ENCODE measurements around the gene FBXL15. TPM values are rescaled to one million over a fixed set of nuclear protein-coding genes. Genes with fewer than 3 reads are reported as not detected.
A peak's percentile ranks its signal among the peaks of the same experiment; 100 is the strongest.

Gene FBXL15
- total RNA-seq, 1 donor from 2014 or later: 8.6 TPM

DNA sequence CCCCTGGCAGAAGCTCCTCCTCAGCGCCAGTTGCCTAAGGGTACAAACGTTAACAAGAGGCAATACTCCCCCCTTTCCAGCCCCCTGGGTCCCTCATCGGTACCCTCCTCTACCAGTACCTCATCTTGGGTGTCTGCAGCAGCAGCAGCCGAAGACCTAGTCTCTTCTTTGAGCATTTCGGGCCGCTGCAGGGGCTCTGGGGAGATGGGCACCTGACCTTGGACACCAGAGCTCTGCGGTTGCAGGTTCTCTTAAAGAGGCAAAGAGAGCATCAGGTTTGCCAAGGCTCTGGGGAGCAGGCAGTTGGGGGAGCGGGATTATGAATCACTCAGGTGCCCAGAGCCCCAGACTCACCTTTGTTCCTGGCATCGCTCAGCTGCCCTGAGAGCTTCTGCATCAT, 3.5 kb downstream of the FBXL15 start:
- no peak overlapping the region for H3K9ac ChIP-seq (ENCODE audit: low read length)
- Mint-ChIP-seq H3K27ac (ENCODE audit: unreplicated experiment) (peak overlapping the region; percentile 12), H3K27me3 (ENCODE audit: low read depth, unreplicated experiment) (peaks cover under 1% of the 10 kb centered on the region), H3K4me1 (ENCODE audit: low read depth, unreplicated experiment) (peaks cover 5% of the 10 kb centered on the region), H3K36me3 (ENCODE audit: low read depth, unreplicated experiment) (peaks cover 15% of the 10 kb centered on the region), H3K9me3 (ENCODE audit: unreplicated experiment) (no peaks in the 10 kb centered on the region), H3K4me3 (ENCODE audit: unreplicated experiment) (no peak overlapping the region)
- no peaks in the 10 kb centered on the region for H3K36me3 ChIP-seq (ENCODE audit: insufficient read depth, low read length)
- DNase-seq (ENCODE audit: low read depth): no peak
- no peak overlapping the region for H2AFZ ChIP-seq (ENCODE audit: low read depth, low read length)
- H3K27ac ChIP-seq (ENCODE audit: low read depth, low read length): no peak overlapping the region
- no peaks in the 10 kb centered on the region for H3K27me3 ChIP-seq (ENCODE audit: insufficient read depth, low read length)
- no peaks in the 10 kb centered on the region for H3K9me3 ChIP-seq (ENCODE audit: insufficient read depth, low read depth, low read length)
- H3K4me3 ChIP-seq (ENCODE audit: insufficient read depth, low read depth, low read length): no peak overlapping the region
- TF ChIP-seq EZH2 (IDR thresholded peaks at IDR 0.05; ENCODE audit: insufficient read depth, low read length): no peak
- TF ChIP-seq, protein P1, sequence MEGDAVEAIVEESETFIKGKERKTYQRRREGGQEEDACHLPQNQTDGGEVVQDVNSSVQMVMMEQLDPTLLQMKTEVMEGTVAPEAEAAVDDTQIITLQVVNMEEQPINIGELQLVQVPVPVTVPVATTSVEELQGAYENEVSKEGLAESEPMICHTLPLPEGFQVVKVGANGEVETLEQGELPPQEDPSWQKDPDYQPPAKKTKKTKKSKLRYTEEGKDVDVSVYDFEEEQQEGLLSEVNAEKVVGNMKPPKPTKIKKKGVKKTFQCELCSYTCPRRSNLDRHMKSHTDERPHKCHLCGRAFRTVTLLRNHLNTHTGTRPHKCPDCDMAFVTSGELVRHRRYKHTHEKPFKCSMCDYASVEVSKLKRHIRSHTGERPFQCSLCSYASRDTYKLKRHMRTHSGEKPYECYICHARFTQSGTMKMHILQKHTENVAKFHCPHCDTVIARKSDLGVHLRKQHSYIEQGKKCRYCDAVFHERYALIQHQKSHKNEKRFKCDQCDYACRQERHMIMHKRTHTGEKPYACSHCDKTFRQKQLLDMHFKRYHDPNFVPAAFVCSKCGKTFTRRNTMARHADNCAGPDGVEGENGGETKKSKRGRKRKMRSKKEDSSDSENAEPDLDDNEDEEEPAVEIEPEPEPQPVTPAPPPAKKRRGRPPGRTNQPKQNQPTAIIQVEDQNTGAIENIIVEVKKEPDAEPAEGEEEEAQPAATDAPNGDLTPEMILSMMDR (IDR thresholded peaks at IDR 0.05; ENCODE audit: insufficient read depth, low read depth, low read length): no peak
- FAIRE-seq: no peak
- H3K79me2 ChIP-seq (ENCODE audit: insufficient read depth, low read length): peaks cover 12% of the 10 kb centered on the region
- no peak overlapping the region for H3K4me2 ChIP-seq (ENCODE audit: low read length)
- H4K20me1 ChIP-seq (ENCODE audit: insufficient read depth, low read length): peaks cover 28% of the 10 kb centered on the region
- peaks cover 26% of the 10 kb centered on the region for H3K4me1 ChIP-seq (ENCODE audit: insufficient read depth, low read length)

DNA sequence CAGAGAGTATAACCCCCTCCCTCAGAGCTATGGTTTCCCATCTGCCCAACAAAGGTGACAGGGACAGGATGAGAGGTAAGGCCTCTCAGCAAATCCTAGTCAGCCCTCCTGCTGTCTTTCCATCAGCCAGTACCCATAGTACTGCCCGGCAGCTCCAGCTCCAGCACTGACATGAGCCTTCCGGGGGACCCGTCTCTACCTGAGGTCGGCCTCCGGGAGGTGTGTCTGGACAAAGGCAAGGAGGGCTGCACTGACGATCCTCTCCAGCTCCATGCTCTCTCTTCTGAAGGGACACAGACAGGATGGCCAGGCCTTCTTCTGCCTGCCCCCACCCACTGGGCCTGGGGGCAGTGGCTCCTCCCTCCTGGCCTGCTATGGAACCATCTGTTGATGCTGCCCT, 4.3 kb downstream of the FBXL15 start:
- no peaks in the 10 kb centered on the region for H3K27me3 Mint-ChIP-seq (ENCODE audit: low read depth, unreplicated experiment)

DNA sequence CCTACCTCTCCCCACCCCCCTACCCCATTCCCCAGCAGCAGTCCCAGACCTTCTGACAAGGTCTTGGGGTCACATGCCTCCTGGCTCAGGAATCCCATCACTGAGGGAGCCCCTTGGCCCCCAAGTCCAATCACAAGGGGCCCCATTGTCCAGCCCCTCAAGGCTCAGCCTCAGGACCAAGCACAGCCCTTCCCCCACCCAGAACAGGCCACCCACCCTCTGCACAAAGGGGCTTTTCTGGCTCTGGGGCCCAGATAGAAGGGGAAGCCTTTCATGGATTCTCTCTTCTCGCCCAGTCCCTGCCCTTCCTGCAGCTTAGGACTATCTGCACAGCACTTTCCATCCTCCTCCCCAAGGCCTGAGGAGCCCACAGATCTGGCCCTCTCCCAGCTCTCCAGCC, 4.8 kb downstream of the FBXL15 start:
- Mint-ChIP-seq H3K9me3 (ENCODE audit: unreplicated experiment) (no peaks in the 10 kb centered on the region), H3K4me1 (ENCODE audit: low read depth, unreplicated experiment) (peaks cover 5% of the 10 kb centered on the region), H3K27me3 (ENCODE audit: low read depth, unreplicated experiment) (no peaks in the 10 kb centered on the region), H3K36me3 (ENCODE audit: low read depth, unreplicated experiment) (peaks cover 15% of the 10 kb centered on the region), H3K27ac (ENCODE audit: unreplicated experiment) (no peak overlapping the region), H3K4me3 (ENCODE audit: unreplicated experiment) (no peak overlapping the region)
- H3K4me1 ChIP-seq (ENCODE audit: insufficient read depth, low read length): peaks cover 17% of the 10 kb centered on the region
- no peaks in the 10 kb centered on the region for H3K27me3 ChIP-seq (ENCODE audit: insufficient read depth, low read length)
- H2AFZ ChIP-seq (ENCODE audit: low read depth, low read length): no peak overlapping the region
- H3K79me2 ChIP-seq (ENCODE audit: insufficient read depth, low read length): peaks cover 12% of the 10 kb centered on the region
- TF ChIP-seq, protein P1 (IDR thresholded peaks at IDR 0.05; ENCODE audit: insufficient read depth, low read depth, low read length): no peak
- no peak for TF ChIP-seq EZH2 (IDR thresholded peaks at IDR 0.05; ENCODE audit: insufficient read depth, low read length)
- FAIRE-seq: no peak
- DNase-seq (ENCODE audit: low read depth): no peak
- H3K9me3 ChIP-seq (ENCODE audit: insufficient read depth, low read depth, low read length): no peaks in the 10 kb centered on the region
- H3K36me3 ChIP-seq (ENCODE audit: insufficient read depth, low read length): no peaks in the 10 kb centered on the region
- no peak overlapping the region for H3K4me2 ChIP-seq (ENCODE audit: low read length)
- no peak overlapping the region for H3K27ac ChIP-seq (ENCODE audit: low read depth, low read length)
- H3K4me3 ChIP-seq (ENCODE audit: insufficient read depth, low read depth, low read length): no peak overlapping the region
- no peak overlapping the region for H3K9ac ChIP-seq (ENCODE audit: low read length)
- peaks cover 32% of the 10 kb centered on the region for H4K20me1 ChIP-seq (ENCODE audit: insufficient read depth, low read length)

More for the DNA sequence above, 4.3 kb downstream of the FBXL15 start:
- Mint-ChIP-seq H3K27ac (ENCODE audit: unreplicated experiment) (no peak overlapping the region), H3K4me3 (ENCODE audit: unreplicated experiment) (no peak overlapping the region), H3K36me3 (ENCODE audit: low read depth, unreplicated experiment) (peaks cover 15% of the 10 kb centered on the region), H3K9me3 (ENCODE audit: unreplicated experiment) (no peaks in the 10 kb centered on the region), H3K4me1 (ENCODE audit: low read depth, unreplicated experiment) (peaks cover 5% of the 10 kb centered on the region)
- FAIRE-seq: no peak
- Histone ChIP-seq H3K79me2 (ENCODE audit: insufficient read depth, low read length) (peaks cover 12% of the 10 kb centered on the region), H4K20me1 (ENCODE audit: insufficient read depth, low read length) (peaks cover 32% of the 10 kb centered on the region), H3K4me1 (ENCODE audit: insufficient read depth, low read length) (peaks cover 22% of the 10 kb centered on the region), H3K9ac (ENCODE audit: low read length) (no peak overlapping the region), H3K4me2 (ENCODE audit: low read length) (no peak overlapping the region), H3K36me3 (ENCODE audit: insufficient read depth, low read length) (no peaks in the 10 kb centered on the region), H2AFZ (ENCODE audit: low read depth, low read length) (no peak overlapping the region), H3K9me3 (ENCODE audit: insufficient read depth, low read depth, low read length) (no peaks in the 10 kb centered on the region), H3K4me3 (ENCODE audit: insufficient read depth, low read depth, low read length) (no peak overlapping the region), H3K27me3 (ENCODE audit: insufficient read depth, low read length) (no peaks in the 10 kb centered on the region), H3K27ac (ENCODE audit: low read depth, low read length) (no peak overlapping the region)
- TF ChIP-seq EZH2 (IDR thresholded peaks at IDR 0.05; ENCODE audit: insufficient read depth, low read length): no peak
- TF ChIP-seq, protein P1 (IDR thresholded peaks at IDR 0.05; ENCODE audit: insufficient read depth, low read depth, low read length): no peak
- no peak for DNase-seq (ENCODE audit: low read depth)
